Stimulated activated CD8-positive, alpha-beta memory T cell treated with anti-CD3 and anti-CD28 coated beads, Interleukin-12 subunit alpha, Interleukin-12 subunit beta, amount 100 ng/mL, for 24 hours (primary cell): ENCODE results near the gene SSTR5.
"Not testable (repeated sequence)": the region's sequence is repeated elsewhere in the genome, so short reads cannot be mapped to it uniquely, and the experiment has no call there.

Experiments
- DNase-seq: peaks from one replicate; pipeline ENCODE4 v3.0.0-alpha.2; 2020; ENCODE audit errors: extremely low read depth

Gene SSTR5

GRCh38 chr16:1072526-1073261 lies at the start of gene SSTR5:
Gene SSTR5, plus strand, starts transcription at chr16:1072747. Its CDS starts 6,122 bp downstream, at chr16:1078869.
- DNase-seq, result no peak

- no peak for DNase-seq
Measured at GRCh38 chr16:1024138-1024537, 48.4 kb upstream of the SSTR5 start.

DNA sequence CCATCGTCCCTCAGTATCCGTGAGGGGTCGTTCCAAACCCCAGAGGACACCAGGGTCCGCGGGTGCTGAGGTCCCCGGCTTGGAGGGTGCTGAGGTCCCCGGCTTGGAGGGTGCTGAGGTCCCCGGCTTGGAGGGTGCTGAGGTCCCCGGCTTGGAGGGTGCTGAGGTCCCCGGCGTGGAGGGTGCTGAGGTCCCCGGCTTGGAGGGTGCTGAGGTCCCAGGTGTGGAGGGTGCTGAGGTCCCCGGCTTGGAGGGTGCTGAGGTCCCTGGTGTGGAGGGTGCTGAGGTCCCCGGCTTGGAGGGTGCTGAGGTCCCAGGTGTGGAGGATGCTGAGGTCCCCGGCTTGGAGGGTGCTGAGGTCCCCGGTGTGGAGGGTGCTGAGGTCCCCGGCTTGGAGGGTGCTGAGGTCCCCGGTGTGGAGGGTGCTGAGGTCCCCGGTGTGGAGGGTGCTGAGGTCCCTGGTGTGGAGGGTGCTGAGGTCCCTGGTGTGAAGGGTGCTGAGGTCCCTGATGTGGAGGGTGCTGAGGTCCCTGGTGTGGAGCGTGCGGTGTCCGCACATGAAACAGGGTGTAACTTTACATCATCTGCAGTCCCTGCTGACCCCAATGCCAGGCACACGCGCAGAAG lies 47.3 kb upstream of the SSTR5 start:
- not testable (repeated sequence) for DNase-seq

DNA sequence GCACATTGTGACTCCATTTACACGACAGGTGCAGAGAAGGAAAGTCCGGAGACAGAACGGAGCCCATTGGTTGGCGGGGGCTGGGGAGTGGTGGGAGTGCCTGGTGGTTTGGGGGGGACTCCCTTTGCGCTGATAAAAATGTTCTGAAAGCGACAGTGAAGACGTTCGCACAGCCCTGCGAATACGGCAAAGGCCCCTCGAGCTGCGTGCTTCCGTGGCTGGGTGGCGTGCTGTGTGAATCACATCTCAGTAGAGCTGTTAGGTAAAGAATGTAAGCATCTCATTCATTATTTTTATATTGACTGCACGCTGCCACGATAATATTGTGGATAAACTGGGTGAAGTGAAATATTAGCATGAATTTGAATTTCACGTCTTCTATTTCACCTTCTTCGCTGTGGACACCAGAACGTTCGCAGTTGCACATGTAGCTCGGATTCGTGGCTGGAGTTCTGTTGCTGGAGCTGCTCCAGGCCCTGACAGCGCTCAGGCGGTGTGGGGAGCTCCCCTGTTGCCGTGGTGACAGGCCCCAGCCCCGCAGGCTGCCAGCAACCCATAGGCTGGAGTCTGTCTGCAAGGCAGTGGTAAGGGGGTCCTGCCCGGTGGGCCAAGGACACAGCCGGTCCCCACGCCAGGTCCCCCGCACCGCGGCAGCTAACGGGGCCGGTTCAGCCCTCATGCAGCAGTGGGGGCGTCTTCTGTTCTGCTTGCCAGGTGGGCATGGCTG lies 46.3 kb upstream of the SSTR5 start:
- DNase-seq, result no peak

GRCh38 chr16:1026784-1027500 lies 45.6 kb upstream of the SSTR5 start:
- DNase-seq, result no peak

DNA sequence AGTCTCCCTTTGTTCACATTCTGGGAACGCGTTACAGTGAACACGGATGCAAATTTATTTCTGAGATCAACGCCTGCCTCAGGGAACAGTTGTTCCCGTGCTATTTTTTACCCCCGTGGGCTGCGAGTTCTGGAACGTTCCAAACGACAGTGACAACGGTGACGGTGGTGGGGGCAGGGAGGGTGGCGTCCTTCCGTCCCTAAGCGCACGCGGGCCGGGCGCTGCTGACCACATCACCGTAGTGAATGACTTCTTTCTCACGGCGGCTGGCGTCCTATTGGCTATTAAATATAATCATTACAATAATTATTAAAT lies 45.1 kb upstream of the SSTR5 start:
- DNase-seq, result no peak

GRCh38 chr16:1028056-1028455 lies 44.5 kb upstream of the SSTR5 start:
- DNase-seq, result no peak

DNA sequence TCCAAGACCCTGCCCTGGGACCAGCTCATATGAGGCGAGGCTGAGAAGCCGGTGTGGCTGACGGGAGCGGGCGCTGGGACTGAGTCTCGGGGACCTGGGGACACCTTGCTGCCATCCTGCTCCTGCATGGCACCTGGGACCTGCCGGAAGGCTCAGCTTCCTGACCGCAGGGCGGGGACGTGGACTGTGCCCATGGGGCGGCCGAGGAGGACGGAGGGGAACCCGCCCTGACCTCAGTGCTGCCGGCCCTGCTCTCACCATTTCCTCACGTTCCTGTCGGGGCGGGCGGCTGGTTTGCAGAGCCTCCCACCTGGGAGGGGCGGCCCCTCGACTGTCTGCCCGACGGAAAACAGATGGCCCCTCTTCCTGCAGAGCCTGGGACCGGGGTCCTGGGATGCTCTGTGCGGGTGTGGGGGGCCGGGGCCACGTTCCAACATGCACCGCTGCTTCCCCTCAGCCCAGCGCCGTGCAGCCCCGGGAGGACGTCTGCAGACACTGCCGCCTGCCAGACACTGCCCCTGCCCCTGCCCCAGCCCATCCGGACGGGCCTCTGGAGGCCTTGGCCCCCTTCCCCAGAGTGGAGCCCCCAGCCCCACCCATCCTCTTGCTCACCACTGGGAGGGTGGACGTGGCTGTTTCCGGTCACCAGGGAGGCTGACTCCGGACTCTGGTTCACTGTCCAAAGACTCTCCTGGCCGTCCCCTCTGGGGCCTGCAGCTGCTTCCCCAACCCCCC lies 43.9 kb upstream of the SSTR5 start:
- DNase-seq, result no peak

- no peak for DNase-seq
Measured at GRCh38 chr16:1029259-1029545, 43.3 kb upstream of the SSTR5 start.

DNA sequence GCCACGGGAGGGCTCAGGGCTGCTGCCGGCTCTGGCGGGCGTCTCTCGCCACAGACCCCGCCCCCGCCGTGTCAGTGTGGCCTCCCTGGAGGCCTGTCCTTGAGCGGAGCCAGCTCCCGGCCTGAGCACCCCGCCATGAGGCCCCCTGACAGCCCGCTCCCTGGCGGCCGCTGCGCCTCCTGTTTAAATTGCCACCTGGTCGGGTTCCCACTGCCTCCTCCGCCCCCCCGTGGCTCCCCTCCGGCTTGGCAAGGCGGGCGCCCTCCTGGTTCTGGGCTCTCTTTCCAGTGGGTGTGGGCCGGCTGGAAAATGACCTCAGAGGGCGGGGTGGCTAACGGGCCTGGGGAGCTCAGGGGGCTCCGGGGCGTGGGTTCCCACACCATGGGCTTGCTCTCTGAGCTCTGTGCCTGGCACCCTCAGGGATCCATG lies 42.1 kb upstream of the SSTR5 start:
- DNase-seq, result no peak

- no peak for DNase-seq
Measured at GRCh38 chr16:1031666-1032065, 40.9 kb upstream of the SSTR5 start.

DNA sequence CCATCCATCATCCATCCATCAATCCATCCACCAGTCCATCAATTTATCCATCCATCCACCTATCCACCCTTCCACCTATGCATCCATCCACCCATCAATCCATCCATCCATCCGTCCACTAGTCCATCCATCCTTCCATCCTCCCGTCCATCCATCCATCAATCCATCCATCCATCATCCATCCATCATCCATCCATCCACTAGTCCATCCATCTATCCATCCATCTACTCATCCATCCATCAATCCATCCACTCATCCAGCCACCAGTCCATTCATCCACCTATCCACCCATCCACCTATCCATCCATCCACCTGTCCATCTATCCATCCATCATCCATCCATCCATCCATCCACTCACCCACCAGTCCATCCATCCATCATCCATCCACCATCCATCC lies 39.9 kb upstream of the SSTR5 start:
- no peak for DNase-seq

GRCh38 chr16:1033128-1033679 lies 39.3 kb upstream of the SSTR5 start:
- DNase-seq, result no peak

DNA sequence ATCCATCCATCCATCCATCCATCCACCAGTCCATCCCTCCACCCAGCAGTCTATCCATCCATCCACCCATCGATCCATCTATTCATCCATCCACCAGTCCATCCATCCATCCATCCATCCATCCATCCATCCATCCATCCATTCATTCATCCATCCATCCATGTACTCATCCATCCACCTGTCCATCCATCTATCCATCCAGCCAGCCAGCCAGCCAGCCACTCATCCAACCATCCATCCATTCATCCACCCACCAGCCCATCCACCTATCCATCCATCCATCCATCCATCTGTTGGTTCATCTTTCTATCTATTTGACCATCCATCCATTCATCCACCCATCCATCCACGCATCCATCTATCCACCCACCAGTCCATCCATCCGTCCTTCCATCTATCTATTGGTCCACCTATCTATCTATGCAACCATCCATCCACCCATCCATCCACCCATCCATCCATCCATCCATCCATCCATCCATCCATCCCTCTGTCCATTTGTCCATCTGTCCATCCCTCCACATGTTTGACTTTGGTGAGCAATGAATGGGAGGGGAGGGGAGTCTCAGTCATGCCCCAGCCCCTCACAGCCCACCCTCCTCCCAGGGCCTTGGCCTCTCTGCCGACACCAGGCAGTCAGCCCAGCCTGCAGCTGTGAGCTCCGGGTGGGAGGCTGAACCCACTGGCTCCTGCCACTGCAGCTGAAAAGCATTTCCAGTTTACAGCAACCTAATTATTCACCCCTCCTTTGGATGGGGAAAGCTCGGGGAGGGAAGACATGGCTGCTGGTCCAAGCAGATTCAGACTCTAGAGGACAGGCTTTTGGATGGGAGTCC lies 38.1 kb upstream of the SSTR5 start:
- DNase-seq, result no peak

- no peak for DNase-seq
Measured at GRCh38 chr16:1035066-1035415, 37.5 kb upstream of the SSTR5 start.

GRCh38 chr16:1036166-1036565 lies 36.4 kb upstream of the SSTR5 start:
- DNase-seq, result no peak

- DNase-seq, result no peak
Measured at GRCh38 chr16:1036726-1037393, 35.7 kb upstream of the SSTR5 start.

DNA sequence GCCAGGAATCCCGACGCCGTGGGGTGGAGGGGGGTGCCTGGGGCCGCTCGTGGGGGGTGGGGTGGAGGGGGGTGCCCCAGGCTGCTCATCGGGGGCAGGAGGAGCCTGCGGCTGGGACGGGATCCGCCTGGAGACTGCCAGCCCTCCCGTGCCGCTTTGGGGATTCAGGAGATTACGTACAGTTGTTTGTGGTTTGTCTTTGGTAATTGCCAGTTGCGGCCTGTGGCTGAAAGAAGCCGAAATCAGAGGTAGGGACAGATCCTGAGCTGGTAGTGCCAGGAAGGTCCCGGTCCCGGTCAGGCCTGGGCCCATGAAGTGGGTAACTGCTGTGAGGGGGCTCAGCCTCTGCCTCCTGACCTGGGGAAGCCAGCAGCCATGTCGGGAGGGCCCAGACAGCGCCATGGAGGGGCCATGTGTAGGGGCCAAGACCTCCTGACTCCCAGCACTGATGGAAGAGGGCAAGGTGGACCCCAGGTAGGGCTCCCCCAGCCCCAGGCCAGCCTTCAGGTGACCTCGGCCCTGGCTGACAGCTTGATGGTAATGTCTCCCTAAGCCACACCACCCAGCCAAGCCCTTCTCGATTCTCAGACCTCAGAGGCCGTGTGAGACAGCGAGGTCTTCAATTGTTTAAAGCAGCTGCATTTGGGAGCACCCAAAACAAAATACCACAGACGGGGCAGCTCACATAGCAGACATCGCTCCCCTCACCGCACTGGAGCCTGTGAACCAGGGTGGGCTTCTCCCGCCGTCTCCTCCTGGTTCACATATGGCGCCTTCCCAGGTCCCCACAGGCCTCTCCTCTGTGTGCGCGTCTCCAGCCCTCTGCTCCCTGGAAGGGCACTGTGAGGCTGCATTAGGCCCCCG lies 34.9 kb upstream of the SSTR5 start:
- no peak for DNase-seq

DNA sequence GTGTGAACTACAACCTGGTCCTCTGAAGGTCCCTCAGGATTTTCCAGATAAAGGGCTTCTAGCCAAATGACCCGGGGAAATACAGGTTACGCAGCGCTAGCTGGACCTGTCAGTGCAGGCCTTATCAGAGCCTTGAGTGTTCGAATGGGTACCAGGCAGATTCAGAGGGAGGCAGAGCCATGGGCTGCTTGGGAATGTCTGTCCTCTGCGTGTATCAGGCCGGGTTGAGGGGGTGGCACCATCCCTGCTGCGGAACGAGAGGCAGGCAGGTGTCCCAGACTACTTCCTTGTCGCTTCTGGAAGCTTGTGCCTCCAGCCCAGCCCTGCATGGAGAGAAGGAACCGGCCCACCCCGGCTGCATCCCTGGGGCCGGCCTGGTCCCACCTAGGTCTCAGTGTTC lies 33.6 kb upstream of the SSTR5 start:
- DNase-seq, result no peak
